K562 treated with DMSO at 1 percent for 48 hours (cell line): ENCODE measurements around the gene S100A6. TPM values are rescaled to one million over a fixed set of nuclear protein-coding genes. Genes with fewer than 3 reads are reported as not detected.

Experiments used
- total RNA-seq: library from RNA; unstranded; fragments of 300-600 nt; gene quantifications from 2 replicates; pipeline ENCODE4 v1.2.3, GENCODE V29; 2022; ENCODE audit warnings: low replicate concordance; ENCODE audit errors: extremely low read depth

The S100A6 gene
- total RNA-seq: not detected in 2 replicates

GRCh38 chr1:153535242-153536011 is at the start of gene S100A6:
Gene S100A6, minus strand, starts transcription at chr1:153535991. Its CDS starts 652 bp downstream, at chr1:153535339.

GRCh38 chr1:153565529-153566374 is 30.0 kb upstream of the S100A6 start, which contains the start of gene S100A2:
Gene S100A2, minus strand, starts transcription at chr1:153565844. Its CDS starts 1,967 bp downstream, at chr1:153563877.

GRCh38 chr1:153548722-153549688 is 13.2 kb upstream of the S100A6 start, which contains the start of gene S100A3:
Gene S100A3, minus strand, starts transcription at chr1:153549258. Its CDS starts 773 bp downstream, at chr1:153548485.

GRCh38 chr1:153545067-153546055 is 9.6 kb upstream of the S100A6 start, which contains the start of gene S100A4:
Gene S100A4, minus strand, starts transcription at chr1:153545806. Its CDS starts 1,012 bp downstream, at chr1:153544794.

GRCh38 chr1:153540394-153541361 is 4.9 kb upstream of the S100A6 start, which contains the start of gene S100A5:
Gene S100A5, minus strand, starts transcription at chr1:153540934. Its CDS starts 743 bp downstream, at chr1:153540191.

Other genes with a start within 250 kb of the S100A6 start
- not detected in 2 replicates for gene PGLYRP3, start 223.0 kb downstream of the S100A6 start, total RNA-seq
- not detected in 2 replicates for gene PGLYRP4, start 187.2 kb downstream of the S100A6 start, total RNA-seq
- not detected in 2 replicates for gene S100A9, start 178.1 kb downstream of the S100A6 start, total RNA-seq
- gene S100A12, start 160.4 kb downstream of the S100A6 start, total RNA-seq: not detected in 2 replicates
- not detected in 2 replicates for gene S100A8, start 144.9 kb downstream of the S100A6 start, total RNA-seq
- gene S100A7A, start 119.5 kb downstream of the S100A6 start, total RNA-seq: not detected in 2 replicates
- gene S100A7, start 75.3 kb downstream of the S100A6 start, total RNA-seq: not detected in 2 replicates
- gene S100A5, start 4.9 kb upstream of the S100A6 start, total RNA-seq: not detected in 2 replicates
- not detected in 2 replicates for gene S100A4, start 9.8 kb upstream of the S100A6 start, total RNA-seq
- not detected in 2 replicates for gene S100A3, start 13.3 kb upstream of the S100A6 start, total RNA-seq
- not detected in 2 replicates for gene S100A2, start 29.9 kb upstream of the S100A6 start, total RNA-seq
- not detected in 2 replicates for gene S100A16, start 77.1 kb upstream of the S100A6 start, total RNA-seq
- not detected in 2 replicates for gene S100A14, start 80.3 kb upstream of the S100A6 start, total RNA-seq
- gene S100A13, start 91.5 kb upstream of the S100A6 start, total RNA-seq: not detected in 2 replicates
- gene S100A1, start 92.4 kb upstream of the S100A6 start, total RNA-seq: not detected in 2 replicates
- gene CHTOP, start 98.1 kb upstream of the S100A6 start, total RNA-seq: not detected in 2 replicates
- gene SNAPIN, start 122.7 kb upstream of the S100A6 start, total RNA-seq: not detected in 2 replicates
- gene ILF2, start 135.0 kb upstream of the S100A6 start, total RNA-seq: not detected in 2 replicates
- gene NPR1, start 142.7 kb upstream of the S100A6 start, total RNA-seq: not detected in 2 replicates
- not detected in 2 replicates for gene INTS3, start 192.1 kb upstream of the S100A6 start, total RNA-seq
- gene SLC27A3, start 239.4 kb upstream of the S100A6 start, total RNA-seq: not detected in 2 replicates